IPS-15b (cell line): Measurements from ENCODE around the gene CDKN1C.

Experiments used
- H3K27me3 ChIP-seq: one replicate; pipeline ENCODE4 v1.6.1; 2013; ENCODE audit warnings: low read length; ENCODE audit not compliant: control insufficient read depth, insufficient read depth
- H3K36me3 ChIP-seq: one replicate; pipeline ENCODE4 v1.6.1; 2013; ENCODE audit warnings: low read length; ENCODE audit not compliant: control insufficient read depth, insufficient read depth
- H3K4me1 ChIP-seq: one replicate; pipeline ENCODE4 v1.6.1; 2013; ENCODE audit warnings: mild to moderate bottlenecking, low read length; ENCODE audit not compliant: control insufficient read depth, insufficient read depth
- H3K4me3 ChIP-seq: one replicate; pipeline ENCODE4 v1.5.1; 2013; ENCODE audit warnings: low read depth, low read length
- H3K9ac ChIP-seq: one replicate; pipeline ENCODE4 v1.6.1; 2013; ENCODE audit warnings: low read depth, mild to moderate bottlenecking, low read length
- H3K9me3 ChIP-seq: one replicate; pipeline ENCODE4 v1.6.1; 2013; ENCODE audit warnings: mild to moderate bottlenecking, low read length; ENCODE audit not compliant: control insufficient read depth, insufficient read depth

CDKN1C gene

GRCh38 chr11:2901196-2901796, 15.7 kb upstream of the CDKN1C start:
- Histone ChIP-seq H3K4me1 (peaks cover 4% of the 10 kb centered on the region), H3K9ac (no peak overlapping the region), H3K27me3 (peaks cover 13% of the 10 kb centered on the region), H3K36me3 (peaks cover 2% of the 10 kb centered on the region), H3K9me3 (no peaks in the 10 kb centered on the region), H3K4me3 (peak overlapping the region; percentile 54)

DNA sequence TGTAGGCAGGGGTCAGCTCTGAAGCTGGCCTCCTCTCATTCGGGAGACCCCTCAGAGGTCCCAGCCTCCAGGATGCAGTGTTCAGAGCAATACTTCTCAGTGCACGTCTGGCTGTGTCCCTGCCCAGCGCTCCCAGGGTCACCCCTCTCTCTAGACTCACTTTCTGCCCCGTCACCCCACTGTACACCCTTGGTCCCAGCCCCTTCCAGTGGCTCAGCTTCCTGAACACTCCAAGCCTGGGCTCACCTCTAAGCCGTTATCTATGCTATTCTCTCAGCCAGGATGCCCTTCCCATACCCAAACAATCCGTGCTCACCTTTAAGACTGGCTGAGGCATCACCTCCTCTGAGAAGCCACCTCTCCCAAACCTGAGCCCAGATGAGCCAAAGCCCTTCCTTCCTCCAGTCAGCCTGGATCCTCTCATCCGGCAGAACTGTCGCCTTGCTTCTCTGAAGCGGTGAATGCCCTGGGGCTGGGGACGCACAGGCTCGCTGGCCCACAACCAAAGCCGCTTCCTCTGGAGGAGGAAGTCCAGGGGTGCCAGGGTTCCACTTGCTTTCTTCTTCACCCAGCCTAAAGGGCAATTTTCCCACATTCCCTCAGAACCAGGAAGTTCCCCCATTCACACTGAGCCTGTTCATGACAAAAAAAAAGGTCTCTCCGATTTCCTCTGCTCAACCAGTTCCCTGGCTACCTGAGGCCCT, 13.7 kb upstream of the CDKN1C start:
- Histone ChIP-seq H3K9me3 (no peaks in the 10 kb centered on the region), H3K4me3 (no peak overlapping the region), H3K36me3 (no peaks in the 10 kb centered on the region), H3K4me1 (peaks cover 4% of the 10 kb centered on the region), H3K27me3 (peaks cover 13% of the 10 kb centered on the region), H3K9ac (no peak overlapping the region)

DNA sequence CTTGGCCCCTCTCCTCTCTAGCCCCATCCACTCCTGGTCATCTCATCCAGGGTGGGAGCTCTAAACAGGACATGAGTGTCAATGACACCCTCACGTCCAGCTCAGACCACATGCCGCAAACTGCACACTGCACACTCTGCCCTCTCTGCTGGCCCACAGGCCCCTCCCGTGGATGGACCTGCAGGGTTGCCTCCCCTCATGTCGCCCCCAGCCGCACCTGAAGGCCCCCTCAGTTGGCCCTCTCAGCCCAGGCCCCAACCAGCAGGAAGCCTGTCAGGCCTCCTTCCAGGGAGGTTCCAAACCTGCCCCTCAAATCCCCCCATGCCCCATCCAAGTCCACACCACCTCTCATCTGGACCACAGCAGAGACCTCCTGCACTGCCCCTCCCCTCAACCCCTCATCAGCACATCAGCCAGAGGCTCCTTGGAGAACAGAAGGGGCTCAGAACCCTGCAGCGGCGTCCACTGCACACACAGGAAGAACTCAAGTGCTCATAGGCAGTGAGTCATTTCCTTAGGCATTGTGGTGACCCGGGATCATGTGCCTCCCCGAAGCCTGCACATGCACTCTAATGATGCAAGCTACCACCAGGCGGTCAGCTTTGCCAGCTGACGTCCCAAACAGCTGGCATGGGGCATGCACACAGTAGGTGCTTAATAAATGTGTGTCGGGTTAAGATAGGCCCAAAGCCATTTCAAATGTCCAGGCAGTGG, 12.9 kb upstream of the CDKN1C start:
- peaks cover 4% of the 10 kb centered on the region for H3K4me1 ChIP-seq
- H3K9me3 ChIP-seq, result no peaks in the 10 kb centered on the region
- no peak overlapping the region for H3K4me3 ChIP-seq
- H3K9ac ChIP-seq, result no peak overlapping the region
- peaks cover 13% of the 10 kb centered on the region for H3K27me3 ChIP-seq
- no peaks in the 10 kb centered on the region for H3K36me3 ChIP-seq

DNA sequence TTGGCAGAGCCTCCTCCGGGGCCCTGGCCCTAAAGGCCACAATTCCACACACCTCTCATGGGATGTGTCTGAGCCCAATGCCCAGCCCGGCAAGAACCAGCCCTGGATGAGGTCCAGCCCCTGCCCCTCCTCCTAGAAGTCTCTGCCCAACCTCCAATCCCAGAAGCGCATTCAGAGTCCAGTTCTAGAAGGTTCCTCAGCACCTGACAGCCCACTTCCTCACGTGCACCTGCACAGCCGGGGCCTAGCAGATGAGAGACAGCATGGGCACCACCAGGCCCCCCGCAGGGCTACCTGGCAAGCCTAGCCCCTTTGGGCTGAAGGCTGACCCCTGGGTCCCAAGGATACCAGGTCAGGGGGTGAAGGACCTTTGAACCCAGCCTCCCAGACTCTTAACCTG, 11.5 kb upstream of the CDKN1C start:
- Histone ChIP-seq H3K27me3 (peaks cover 13% of the 10 kb centered on the region), H3K36me3 (no peaks in the 10 kb centered on the region), H3K4me1 (peaks cover 2% of the 10 kb centered on the region), H3K9me3 (no peaks in the 10 kb centered on the region), H3K4me3 (no peak overlapping the region), H3K9ac (no peak overlapping the region)

- peaks cover 4% of the 10 kb centered on the region for H3K4me1 ChIP-seq
- H3K4me3 ChIP-seq, result no peak overlapping the region
- H3K9ac ChIP-seq, result no peak overlapping the region
Observed at GRCh38 chr11:2896047-2896446, 10.5 kb upstream of the CDKN1C start.

DNA sequence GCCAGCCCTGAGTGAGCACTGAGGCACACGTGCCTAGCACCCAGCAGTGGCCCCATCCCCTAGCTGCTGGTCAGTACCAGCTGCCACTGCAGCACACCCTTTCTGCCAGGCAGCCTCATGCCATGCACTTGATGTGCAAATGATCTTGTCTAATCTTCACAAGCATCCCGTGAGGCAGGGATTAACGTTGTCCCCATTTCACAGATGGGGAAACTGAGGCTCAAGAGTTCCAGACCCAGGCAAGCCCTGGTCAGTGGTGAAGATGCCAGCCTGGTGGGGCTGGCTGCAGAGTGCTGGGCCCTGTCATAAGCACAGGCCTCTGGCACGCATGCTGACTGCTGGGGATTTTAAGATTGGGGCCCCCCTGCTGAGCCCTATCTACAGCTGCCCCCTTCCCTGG, 8.4 kb upstream of the CDKN1C start:
- Histone ChIP-seq H3K9me3 (no peaks in the 10 kb centered on the region), H3K36me3 (no peaks in the 10 kb centered on the region), H3K27me3 (peaks cover 8% of the 10 kb centered on the region), H3K4me3 (no peak overlapping the region), H3K4me1 (peaks cover 6% of the 10 kb centered on the region), H3K9ac (no peak overlapping the region)

More at GRCh38 chr11:2896047-2896446, 10.5 kb upstream of the CDKN1C start:
- Histone ChIP-seq H3K27me3 (peaks cover 9% of the 10 kb centered on the region), H3K36me3 (no peaks in the 10 kb centered on the region), H3K9me3 (no peaks in the 10 kb centered on the region)

DNA sequence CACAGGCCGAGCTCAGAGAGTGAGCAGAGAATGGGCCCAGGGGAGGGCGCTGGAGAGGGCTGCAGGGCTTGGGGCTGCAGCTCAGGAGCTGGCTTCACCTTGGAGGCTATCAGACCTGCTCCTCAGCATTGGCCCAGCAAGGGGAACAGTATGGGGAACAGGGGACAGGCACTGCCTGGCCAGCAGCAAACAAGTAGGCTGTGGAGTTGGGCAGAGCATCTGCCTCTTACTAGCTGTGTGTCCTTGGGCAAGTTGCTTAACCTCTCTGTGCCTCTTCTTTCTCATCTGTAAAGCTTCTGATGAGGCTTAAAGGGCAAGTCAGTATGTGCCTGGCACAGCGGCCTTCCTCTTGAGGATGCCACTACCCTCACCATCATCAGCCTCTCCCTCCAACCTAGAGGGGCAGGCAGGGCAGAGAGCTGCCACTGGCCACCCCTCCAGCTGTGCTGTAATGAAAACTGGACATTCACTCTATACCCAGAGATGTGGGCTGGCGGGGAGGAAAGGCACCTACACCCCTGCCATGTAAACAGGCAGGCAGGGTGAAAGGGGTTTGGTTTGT, 7.5 kb upstream of the CDKN1C start:
- Histone ChIP-seq H3K9ac (no peak overlapping the region), H3K9me3 (no peaks in the 10 kb centered on the region), H3K4me1 (peaks cover 6% of the 10 kb centered on the region), H3K27me3 (peaks cover 11% of the 10 kb centered on the region), H3K36me3 (no peaks in the 10 kb centered on the region), H3K4me3 (peak overlapping the region; percentile 22)

DNA sequence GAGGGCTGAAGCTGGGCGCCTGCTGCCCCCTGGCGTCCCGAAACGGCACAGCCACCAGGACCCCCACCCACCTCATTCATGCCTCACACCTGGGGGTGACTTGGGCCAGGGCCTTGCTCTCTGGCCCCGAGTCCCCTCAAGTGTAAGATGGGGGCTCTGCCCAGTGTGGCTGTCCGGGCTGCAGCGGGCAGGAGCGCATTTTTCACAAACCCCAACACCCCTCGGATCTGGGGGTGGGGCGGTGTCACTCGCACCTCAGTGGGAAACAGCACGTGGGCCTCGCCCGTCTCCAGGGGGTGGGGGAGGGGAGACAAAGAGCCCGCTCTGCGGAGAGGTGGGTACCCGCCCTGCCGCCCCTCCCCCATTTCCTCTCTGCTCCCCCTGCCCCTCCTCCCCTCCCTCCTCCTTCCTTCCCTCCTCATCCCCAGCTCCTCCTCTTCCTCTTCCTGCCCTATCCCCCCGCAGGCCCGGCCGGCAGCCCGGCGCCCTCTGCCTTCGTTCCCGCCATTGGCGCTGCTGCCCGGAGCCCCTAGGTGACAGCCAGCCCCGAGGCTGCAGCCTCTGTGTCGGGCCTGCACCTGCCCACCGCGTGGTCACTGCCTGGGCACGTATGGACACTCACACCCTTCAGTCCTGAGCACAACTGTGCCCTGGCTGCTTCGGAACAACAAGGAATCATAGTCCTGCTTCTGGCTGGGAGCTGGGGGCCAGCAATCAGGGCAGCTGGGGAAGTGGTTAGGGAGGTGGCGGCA, 6.8 kb upstream of the CDKN1C start:
- Histone ChIP-seq H3K36me3 (no peaks in the 10 kb centered on the region), H3K9me3 (no peaks in the 10 kb centered on the region), H3K4me3 (peak overlapping the region; percentile 41), H3K27me3 (peaks cover 17% of the 10 kb centered on the region), H3K4me1 (peaks cover 6% of the 10 kb centered on the region), H3K9ac (no peak overlapping the region)

DNA sequence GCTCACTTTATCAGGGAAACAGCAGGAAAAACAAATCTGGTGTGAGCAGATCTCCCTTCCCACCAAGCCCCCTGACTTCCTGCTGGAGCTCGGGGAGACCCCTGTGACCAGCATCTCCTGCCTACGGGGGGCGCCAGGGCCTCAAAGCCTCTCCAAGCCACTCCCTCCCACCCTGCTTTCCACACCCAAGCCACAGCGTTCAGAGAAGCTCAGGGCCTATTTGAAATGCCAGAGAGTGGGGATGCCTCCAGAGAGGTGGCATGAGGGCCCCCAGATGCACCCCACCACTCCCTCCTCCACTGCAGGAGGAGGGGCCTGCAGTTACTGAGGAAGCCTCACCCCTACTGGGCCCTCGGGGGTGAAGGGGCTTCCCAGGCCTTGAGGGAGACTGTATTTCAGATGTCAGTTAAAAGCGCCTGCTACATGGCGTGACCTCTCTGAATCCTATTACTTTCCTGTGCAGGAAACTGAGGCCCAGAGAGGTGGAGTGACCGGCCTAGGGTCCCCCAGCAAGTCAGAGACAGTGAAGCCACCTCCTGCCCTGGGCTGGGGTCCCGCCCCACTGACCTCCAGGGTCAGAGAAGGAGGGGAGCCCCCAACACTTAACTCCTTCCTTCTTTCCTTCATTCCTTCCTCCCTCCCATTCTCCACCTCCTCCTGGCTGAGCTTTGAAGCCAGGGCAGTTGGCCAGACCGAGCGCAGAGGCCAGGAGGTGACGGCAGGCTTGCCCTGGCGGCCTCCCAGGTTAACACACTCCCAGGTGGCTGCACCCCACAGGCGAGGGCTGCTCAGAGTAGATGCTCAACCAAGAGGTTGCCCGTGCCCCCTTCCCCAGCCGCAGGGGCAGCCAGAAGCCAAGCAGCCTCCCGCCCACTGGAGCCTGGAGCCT, 6.0 kb upstream of the CDKN1C start:
- H3K27me3 ChIP-seq, result peaks cover 25% of the 10 kb centered on the region
- no peak overlapping the region for H3K9ac ChIP-seq
- H3K36me3 ChIP-seq, result no peaks in the 10 kb centered on the region
- no peak overlapping the region for H3K4me3 ChIP-seq
- H3K9me3 ChIP-seq, result no peaks in the 10 kb centered on the region
- peaks cover 8% of the 10 kb centered on the region for H3K4me1 ChIP-seq

- Histone ChIP-seq H3K27me3 (peaks cover 29% of the 10 kb centered on the region), H3K36me3 (no peaks in the 10 kb centered on the region), H3K9ac (no peak overlapping the region), H3K9me3 (no peaks in the 10 kb centered on the region), H3K4me3 (no peak overlapping the region), H3K4me1 (peaks cover 8% of the 10 kb centered on the region)
Observed at GRCh38 chr11:2890466-2891294, 5.1 kb upstream of the CDKN1C start.
